AG09309 (cell line): ENCODE data around the gene ZNF646.

ENCODE experiments used
- DNase-seq: peaks from one replicate; pipeline ENCODE4 v3.0.0-alpha.2; 2010; ENCODE audit warnings: low read depth
- H3K4me3 ChIP-seq: 2 replicates; pipeline ENCODE4 v1.5.1; 2011; ENCODE audit warnings: mild to moderate bottlenecking, low read depth, low read length, moderate library complexity; ENCODE audit not compliant: control insufficient read depth
- CTCF ChIP-seq: IDR thresholded peaks from 2 replicates; pipeline ENCODE4 v1.5.1; 2011; ENCODE audit warnings: mild to moderate bottlenecking, low read depth, low read length, inconsistent platforms; ENCODE audit not compliant: insufficient read depth, control insufficient read depth; ENCODE audit errors: missing control alignments

ZNF646 gene

DNA sequence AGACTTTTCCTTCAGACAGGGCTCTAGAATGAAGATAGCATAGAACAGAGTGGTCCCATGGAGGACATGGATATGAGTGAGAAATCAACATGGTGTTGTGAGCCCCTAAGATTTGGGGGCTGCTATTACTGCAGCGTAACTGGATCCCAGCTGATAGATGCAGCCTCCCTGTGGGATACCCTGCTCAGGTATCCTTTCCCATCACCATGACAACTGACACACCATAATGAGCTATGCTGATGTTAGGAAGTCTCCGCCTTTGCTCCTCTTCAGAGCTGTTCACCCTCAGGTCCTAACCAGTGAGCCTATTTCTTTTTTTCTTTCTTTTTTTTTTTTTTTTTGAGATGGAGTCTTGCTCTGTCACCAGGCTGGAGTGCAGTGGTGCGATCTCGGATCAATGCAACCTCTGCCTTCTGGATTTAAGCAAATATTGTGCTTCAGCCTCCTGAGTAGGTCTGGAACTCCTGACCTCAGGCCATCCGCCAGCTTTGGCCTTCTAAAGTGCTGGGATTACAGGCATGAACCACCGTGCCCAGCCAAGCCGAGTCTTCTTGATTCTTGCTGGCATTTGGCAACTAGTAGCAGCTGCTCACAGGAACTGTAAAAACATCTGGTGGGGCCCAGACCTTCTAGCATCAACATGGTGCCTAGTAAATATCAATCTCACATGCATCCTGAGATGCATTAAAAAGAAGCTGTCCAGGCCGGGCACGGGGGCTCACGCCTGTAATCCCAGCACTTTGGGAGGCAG lies 23.8 kb upstream of the ZNF646 start:
- no peak overlapping the region for H3K4me3 ChIP-seq
- TF ChIP-seq CTCF: no peak
- DNase-seq: no peak

DNA sequence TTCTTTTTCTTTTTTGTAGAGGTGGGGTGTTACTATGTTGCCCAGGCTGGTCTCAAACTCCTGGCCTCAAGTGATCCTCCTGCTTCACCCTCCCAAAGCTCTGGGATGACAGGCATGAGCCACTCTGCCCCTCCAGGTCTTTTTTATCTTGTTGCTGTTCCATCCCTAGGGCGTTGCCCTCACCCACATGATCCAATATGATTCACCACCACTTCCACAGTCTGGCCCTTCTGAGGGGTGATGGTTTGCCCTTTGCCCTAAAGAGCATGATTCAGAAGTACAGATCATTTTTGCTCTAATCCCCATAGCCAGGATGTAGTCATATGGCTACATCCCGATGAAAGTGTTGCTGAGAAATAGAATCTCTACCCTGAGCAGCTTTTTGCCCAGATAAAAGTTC lies 22.1 kb upstream of the ZNF646 start:
- no peak for TF ChIP-seq CTCF
- no peak overlapping the region for H3K4me3 ChIP-seq
- DNase-seq: peak; percentile 79

- DNase-seq: no peak
- no peak for TF ChIP-seq CTCF
- no peak overlapping the region for H3K4me3 ChIP-seq
Observed at GRCh38 chr16:31055613-31056012, 18.6 kb upstream of the ZNF646 start.

- H3K4me3 ChIP-seq: no peak overlapping the region
- no peak for DNase-seq
- TF ChIP-seq CTCF: no peak
Observed at GRCh38 chr16:31061126-31061812, 13.0 kb upstream of the ZNF646 start.

DNA sequence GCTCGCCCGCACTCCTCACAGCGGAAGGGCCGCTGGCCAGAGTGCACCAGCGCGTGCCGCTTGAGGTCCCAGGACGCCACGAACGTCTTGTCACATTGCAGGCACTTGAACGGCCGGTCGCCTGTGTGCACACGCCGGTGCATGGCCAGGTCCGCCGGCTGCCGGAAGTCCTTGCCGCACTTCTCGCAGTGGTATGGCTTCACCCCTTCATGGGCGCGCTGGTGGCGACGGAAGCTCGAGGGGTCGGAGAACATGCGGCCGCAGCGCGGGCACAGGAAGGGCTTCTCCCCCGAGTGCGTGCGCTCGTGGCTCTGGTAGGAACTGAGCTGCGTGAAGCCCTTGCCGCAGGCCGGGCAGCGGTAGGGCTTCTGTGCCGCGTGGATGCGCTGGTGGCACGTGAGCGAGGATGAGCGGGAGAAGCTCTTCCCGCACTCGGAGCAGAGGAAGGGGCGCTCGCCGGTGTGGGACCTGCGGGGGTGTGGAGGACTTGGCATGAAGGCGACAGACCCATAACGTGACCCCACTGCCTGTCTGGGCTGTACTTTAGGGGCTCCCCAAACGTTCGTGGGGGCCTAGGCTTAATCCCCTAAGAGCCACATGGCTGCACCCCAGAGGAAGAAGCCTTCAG lies 12.3 kb upstream of the ZNF646 start:
- TF ChIP-seq CTCF: no peak
- DNase-seq: no peak
- H3K4me3 ChIP-seq: no peak overlapping the region

GRCh38 chr16:31063495-31063842 lies 10.8 kb upstream of the ZNF646 start:
- H3K4me3 ChIP-seq: no peak overlapping the region
- DNase-seq: no peak
- no peak for TF ChIP-seq CTCF
